ENCODE data around the gene SAMD4B.

The SAMD4B gene

DNA sequence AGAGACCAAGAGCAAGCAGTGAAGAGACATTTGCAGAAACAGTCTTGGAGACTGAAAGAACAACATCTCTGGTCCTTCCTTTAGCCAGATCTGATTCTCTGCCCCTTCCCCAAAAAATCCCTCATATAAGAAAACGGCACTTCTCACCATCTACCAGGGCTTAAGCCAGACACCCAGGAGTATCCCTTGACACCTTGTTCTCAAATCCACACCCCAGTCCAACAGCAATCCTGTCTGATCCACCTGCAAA, 68.5 kb downstream of the SAMD4B start:
- DNase-seq, result no peak

DNA sequence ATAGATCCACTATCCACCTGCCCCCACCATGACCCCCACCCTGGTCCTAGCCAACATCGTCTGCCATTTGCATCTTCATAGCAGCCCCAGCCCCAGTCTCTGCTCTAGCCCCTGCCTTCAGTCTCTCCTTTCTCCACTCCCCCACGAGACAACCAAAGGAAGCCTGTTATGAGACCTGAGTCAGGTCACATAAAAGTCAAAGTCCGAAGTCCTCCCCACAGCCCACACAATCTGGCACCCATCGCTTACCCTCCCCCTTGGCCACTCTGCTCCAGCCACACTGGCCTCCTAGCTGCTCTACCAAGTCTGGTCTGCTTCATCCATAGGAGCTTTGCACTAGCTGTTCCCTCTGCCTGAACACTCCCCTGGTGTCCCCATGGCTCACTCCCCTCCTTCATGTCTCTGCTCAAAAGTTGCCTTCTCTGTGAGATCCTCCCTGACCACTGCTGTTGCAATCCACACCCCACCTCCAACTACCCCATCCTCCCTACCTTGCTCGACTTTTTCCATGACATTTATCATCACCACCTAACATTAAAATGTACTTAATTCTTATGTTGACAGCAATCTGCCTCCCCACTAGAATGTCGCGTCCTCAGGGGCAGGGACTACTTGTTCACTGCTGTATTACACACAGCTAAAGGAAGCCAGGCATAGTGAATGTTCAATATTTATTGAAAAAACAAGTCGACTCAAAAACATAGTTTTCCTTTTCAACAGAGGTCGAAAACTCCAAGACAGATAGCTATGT, 69.0 kb downstream of the SAMD4B start:
- DNase-seq, result no peak

DNA sequence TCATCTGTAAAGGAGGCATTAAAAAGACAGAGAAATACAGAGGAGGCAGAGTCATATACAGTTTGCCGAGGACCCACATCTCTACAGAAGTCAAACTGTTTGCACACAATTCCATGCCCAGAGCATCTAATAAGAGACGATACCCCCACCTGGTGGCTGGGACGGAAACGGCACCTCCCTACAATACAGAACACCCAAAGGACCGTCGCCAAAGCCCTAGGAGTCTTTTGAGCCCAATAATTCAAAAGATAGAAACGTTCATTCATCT, 69.5 kb downstream of the SAMD4B start:
- DNase-seq, result peak; percentile 84 to 91

GRCh38 chr19:39412100-39412866, 70.1 kb downstream of the SAMD4B start, which contains the start of gene PLEKHG2:
TSS of gene PLEKHG2 (plus strand) at chr19:39412669. CDS start at chr19:39414087, 1,418 bp downstream.
- DNase-seq, result peak; percentile 98

DNA sequence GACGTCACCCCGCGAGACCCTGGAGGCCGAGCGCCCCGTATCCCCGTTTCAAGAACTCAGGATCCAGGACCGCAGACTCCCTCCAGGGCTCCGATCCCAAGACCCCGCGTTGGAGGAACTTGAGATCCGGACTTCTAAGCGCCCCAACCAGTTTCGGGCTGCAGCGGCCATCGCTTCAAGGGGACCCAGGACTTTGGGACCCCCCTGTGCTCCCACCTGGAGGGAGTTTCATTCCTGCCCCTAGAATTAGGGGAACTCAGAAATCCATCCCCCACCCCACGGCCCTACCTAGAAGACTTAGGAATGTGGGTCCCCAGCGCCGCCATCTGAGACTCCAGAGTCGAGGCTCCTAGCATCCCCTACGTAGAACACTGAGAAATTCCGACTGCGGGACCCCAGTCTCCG, 70.6 kb downstream of the SAMD4B start:
- DNase-seq, result no peak

DNA sequence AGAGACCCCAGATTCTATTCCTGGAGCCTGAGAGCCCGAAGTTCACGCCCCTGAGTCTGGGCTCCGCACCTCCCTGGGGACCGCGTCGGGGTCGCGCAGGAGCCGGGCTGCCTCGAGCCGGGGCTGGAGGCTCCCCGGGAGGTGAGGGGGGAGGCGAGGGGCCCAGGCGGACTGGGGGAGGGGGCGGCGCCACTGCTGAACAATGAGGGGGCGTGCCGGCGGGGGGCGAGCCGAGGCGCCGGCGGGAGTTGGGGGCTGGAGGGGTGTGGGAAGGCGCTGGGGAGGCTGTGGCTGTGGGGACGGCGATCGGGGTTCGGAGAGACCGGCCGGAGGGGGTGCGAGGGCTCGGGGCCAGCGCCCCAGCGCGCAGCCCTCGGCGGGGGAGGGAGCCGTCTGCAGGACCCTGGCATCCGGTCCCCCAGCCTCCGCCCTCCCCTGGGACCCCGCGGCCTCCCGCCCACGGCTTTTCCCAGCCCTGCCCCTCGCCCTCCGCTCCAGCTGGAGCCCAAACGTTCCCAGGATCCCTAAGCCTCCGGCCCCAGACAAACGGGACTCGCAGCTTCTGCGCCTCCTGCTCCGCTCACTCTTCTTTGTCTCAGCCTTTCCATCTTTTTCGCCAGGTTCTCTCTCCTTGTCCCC, 71.2 kb downstream of the SAMD4B start:
- peak; percentile 20 to 32 for DNase-seq

DNA sequence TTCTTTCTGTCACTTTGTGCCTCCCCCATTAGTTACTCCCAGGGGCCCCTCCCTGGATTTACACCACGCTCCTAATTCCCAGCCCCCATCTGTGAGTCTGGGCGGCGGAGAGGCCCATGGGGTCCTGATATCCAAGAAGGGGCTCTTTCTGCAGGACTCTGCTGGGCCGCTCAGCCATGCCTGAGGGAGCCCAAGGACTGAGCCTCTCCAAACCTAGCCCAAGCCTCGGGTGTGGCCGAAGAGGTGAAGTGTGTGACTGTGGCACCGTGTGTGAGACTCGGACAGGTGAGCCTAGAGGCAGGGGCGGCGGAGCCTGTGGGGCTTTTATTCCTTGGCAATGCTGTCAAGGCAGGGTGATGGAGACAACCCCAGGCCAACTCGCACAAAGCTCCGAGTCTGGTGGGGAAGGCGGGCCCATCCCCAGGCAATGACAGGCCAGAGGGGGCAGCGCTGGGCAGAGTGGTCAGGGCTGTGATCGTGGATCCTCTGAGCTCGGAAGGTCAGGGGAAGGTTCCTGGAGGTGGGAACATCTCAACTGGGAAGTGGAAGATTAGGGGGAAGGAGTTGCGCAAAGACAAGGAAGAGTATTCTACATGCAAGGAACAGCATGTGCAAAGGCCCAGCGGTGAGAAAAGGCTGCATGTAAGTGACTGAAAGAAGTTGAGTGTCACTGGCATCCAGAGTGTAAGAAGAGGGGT, 71.8 kb downstream of the SAMD4B start:
- DNase-seq, result no peak

GRCh38 chr19:39415111-39416046, 73.2 kb downstream of the SAMD4B start:
- DNase-seq, result no peak

- no peak for DNase-seq
These were observed 74.2 kb downstream of the SAMD4B start for GRCh38 chr19:39416152-39417120.

DNA sequence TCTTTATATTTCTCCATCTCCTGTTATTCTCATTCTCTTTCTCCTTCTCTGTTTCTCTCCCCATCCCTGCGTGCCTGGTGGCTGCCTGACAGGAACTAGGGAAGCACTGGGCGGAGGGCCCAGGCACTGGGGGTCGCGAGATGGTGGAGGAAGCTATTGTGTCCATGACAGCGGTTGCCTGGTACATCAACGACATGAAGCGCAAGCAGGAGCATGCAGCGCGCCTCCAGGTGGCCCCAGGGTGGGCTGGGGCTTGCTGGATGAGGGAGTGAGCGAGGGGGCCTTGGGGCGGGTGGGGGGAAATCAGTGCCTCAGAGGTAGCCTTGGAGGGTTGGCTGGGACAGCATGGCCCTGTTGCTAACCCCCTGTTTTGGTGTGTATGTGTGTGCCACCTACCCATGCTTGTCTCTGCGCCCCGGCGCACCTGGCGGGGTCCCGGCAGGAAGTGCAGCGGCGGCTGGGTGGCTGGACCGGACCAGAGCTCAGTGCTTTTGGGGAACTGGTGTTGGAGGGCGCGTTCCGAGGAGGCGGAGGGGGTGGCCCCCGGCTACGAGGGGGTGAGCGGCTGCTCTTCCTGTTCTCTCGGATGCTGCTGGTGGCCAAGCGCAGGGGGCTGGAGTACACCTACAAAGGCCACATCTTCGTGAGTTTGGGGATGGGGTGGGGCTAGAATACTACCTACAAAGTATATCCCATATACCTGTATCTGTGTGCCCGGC, 75.4 kb downstream of the SAMD4B start:
- no peak for DNase-seq

GRCh38 chr19:39419003-39419402, 76.8 kb downstream of the SAMD4B start:
- no peak for DNase-seq

GRCh38 chr19:39420769-39421168, 78.5 kb downstream of the SAMD4B start:
- DNase-seq, result no peak

DNA sequence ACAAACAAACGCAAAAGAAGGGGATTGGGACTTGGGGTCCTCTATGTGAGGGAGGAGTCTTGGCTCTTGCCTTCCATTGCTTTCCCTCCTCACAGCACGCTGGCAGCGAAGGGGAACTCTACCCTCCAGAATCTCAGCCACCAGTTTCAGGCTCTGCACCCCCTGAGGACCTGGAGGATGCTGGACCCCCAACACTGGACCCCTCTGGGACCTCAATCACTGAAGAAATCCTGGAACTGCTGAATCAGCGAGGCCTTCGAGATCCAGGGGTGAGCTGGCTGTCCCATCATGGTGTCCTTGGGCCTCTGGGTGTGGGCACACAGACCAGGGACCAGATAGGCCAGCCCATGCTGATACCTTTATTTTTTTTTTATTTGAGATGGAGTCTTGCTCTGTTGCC, 79.8 kb downstream of the SAMD4B start:
- DNase-seq, result no peak

DNA sequence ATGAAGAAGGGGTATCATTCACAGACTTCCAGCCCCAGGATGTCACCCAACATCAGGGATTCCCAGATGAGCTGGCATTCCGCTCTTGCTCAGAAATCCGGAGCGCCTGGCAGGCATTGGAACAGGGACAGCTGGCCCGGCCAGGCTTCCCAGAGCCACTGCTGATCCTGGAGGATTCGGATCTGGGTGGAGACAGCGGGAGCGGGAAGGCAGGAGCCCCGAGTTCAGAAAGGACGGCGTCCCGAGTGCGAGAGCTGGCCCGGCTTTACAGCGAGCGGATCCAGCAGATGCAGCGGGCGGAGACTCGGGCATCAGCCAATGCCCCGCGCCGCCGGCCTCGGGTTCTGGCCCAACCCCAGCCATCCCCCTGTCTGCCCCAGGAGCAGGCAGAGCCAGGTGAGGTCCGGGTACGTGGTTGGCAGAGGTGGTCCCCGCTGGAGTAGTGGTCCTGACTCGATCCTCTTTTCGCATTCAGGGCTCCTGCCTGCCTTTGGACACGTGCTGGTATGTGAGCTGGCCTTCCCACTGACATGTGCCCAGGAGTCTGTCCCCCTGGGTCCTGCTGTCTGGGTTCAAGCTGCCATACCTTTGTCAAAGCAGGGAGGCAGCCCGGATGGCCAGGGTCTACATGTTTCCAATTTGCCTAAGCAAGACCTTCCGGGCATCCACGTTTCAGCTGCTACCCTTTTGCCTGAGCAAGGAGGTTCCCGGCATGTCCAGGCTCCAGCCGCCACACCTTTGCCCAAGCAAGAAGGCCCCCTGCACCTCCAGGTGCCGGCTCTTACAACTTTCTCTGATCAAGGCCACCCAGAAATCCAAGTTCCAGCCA, 81.3 kb downstream of the SAMD4B start:
- DNase-seq, result no peak

DNA sequence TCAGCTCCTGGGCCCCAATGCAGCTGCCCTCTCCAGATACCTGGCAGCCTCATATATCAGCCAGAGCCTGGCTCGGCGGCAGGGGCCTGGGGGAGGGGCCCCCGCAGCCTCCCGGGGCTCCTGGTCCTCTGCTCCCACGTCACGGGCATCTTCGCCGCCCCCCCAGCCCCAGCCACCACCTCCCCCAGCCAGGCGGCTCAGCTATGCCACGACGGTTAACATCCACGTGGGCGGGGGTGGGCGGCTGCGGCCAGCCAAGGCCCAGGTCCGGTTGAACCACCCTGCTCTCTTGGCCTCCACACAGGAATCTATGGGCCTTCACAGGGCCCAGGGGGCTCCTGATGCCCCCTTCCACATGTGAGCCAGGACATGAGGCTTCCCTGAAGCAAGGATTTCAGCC, 82.7 kb downstream of the SAMD4B start:
- DNase-seq, result no peak

DNA sequence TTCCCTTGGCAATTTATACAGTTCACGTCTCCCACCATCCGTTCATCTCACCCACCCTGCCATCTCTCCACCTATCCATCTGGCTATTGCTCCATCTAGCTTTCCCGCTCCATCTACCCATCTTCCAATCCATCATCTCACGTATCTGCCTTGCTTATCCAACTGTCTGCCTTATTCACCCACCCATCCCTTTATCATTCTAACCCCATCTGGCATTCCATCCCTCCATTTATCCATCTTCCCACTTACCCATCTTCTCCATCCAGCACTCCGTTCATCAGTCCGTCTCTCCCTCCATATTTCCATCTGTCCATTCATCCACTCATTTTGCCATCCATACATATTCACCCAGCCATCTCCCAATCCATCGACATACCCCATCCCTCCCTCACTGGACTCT, 83.5 kb downstream of the SAMD4B start:
- no peak for DNase-seq

DNA sequence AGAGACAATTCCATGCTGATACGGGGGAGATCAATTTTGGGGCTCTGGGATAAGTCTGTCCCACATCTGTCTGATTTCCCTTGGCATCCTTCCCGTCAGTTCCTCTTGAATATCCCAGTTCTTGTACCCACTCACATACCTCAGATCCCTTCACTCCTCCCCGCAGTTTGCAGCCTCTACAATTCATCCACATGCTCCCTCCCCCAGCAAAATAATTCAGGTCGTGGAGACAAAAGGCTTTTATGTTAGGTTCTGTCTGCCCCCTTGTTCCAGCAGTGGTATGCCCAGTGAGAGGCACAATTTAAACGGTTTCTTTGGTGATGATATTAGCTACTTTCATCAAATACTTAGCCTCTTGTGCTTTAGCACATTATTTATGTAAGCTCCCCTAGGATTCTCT, 83.9 kb downstream of the SAMD4B start:
- no peak for DNase-seq

- DNase-seq, result no peak
These were observed 85.5 kb downstream of the SAMD4B start for GRCh38 chr19:39427707-39428106.

DNA sequence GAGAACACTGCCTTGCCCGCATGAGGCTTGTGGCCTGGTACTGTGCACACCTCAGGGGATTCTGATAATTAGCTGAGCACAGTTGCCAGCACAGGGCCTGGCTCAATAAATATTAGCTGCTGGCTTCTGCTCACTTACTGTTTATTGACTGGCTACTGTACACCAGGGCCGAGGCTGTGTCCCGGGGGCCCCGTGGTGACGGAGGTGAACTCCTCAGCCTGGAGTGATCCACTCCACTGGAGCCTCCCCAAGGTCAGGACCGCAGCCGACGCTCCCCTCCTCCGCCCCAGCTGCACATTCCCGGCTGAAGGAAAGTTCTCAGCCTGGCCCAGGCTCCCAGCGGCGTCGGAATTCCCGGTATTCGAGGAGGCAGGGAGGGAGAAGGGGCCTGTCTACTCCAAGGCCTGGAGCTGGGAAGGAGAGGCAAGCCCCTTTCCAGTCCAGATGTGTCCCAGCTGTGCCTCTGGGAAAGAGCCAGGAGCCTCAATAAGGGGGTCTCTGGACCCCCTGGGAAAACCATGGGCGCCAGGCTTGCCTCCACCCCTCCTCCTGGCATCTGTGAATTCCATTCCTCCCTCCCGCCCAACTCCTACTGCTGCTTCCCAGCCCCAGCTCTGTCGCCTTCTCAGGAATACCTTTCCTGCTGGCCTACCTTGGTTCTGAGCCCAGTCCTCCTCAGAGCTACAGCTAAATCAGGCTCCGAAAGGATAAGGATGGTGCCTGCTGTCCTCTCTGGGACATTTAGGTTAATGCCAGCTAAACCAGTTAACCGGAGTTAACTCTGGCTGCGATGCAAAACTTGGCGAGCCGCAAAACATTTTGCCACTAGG, 86.3 kb downstream of the SAMD4B start:
- DNase-seq, result no peak
